Esophagus (tissue), 2 donors: ENCODE measurements around the gene HPGD. TPM values are rescaled to one million over a fixed set of nuclear protein-coding genes. Genes with fewer than 3 reads are reported as not detected.

Experiments
- H3K27ac ChIP-seq, 2 donors: one replicate each; pipeline ENCODE4 v1.5.1; 2013; ENCODE audit warnings: low read depth in 2 of 2, mild to moderate bottlenecking in 2 of 2, inconsistent platforms in 1 of 2, low read length in 1 of 2, moderate library complexity in 1 of 2
- H3K27me3 ChIP-seq, 2 donors: one replicate each; pipeline ENCODE4 v1.6.1; 2013; ENCODE audit warnings: low read length in 2 of 2, control low read depth in 1 of 2, mild to moderate bottlenecking in 1 of 2; ENCODE audit not compliant: insufficient read depth in 2 of 2, control insufficient read depth in 1 of 2
- H3K36me3 ChIP-seq, 2 donors: one replicate each; pipeline ENCODE4 v1.6.1; 2013; ENCODE audit warnings: low read length in 1 of 2; ENCODE audit not compliant: control insufficient read depth in 2 of 2, insufficient read depth in 2 of 2
- H3K4me1 ChIP-seq, 2 donors: one replicate each; pipeline ENCODE4 v1.6.1; 2013; ENCODE audit warnings: low read length in 1 of 2; ENCODE audit not compliant: control insufficient read depth in 2 of 2, insufficient read depth in 2 of 2
- H3K4me3 ChIP-seq, 2 donors: one replicate each; pipeline ENCODE4 v1.5.1; 2013; ENCODE audit warnings: low read length in 2 of 2, mild to moderate bottlenecking in 2 of 2, low read depth in 1 of 2, moderate library complexity in 1 of 2
- H3K9me3 ChIP-seq, 2 donors: one replicate each; pipeline ENCODE4 v1.6.1; 2013; ENCODE audit warnings: mild to moderate bottlenecking in 2 of 2, low read depth in 1 of 2, low read length in 1 of 2, moderate library complexity in 1 of 2; ENCODE audit not compliant: control insufficient read depth in 2 of 2, insufficient read depth in 1 of 2
- WGBS, 2 donors: extraction: QIAGEN DNeasy Blood & Tissue Kit; methylation state at CpG; one replicate each; pipeline ENCODE4 v1.1.7; 2013; 5-methylcytosine and 5-hydroxymethylcytosine counted together
- polyA plus RNA-seq, 2 donors: library from polyadenylated mRNA; stranded (reverse); fragments of 200-250 nt; gene quantifications; one replicate each; pipeline ENCODE4 v1.2.3, GENCODE V29; 2013
- donor health status: healthy with polysubstance abuse.
- donor health status: Bipolar disorder and iron deficiency.

The HPGD gene
- polyA plus RNA-seq, 2 donors, result 60.9 to 164 TPM

DNA sequence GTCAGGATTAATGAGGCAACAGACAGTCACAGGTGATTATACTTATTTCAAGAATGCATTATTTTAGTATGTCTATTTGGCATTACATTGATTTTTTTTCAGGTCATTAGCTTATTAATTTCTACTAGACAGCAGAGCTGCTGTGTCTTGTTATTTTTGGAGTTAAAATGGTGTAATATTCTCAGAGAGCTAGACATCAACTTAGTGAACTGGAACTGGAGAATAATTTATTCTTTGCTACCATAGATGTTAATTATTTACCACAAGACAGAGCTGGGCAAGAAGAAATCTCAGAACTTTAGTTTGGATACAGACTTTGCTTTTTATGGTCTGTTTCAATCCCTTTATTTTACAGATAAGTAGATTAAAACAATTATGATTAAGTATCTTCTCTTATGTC is 10.2 kb upstream of the HPGD start:
- H3K27me3 ChIP-seq, result no peaks in the 10 kb centered on the region
- H3K9me3 ChIP-seq, result no peaks in the 10 kb centered on the region
- no peak overlapping the region for H3K27ac ChIP-seq
- H3K4me3 ChIP-seq, result no peak overlapping the region
- H3K36me3 ChIP-seq, result no peaks in the 10 kb centered on the region
- H3K4me1 ChIP-seq, result no peaks in the 10 kb centered on the region

DNA sequence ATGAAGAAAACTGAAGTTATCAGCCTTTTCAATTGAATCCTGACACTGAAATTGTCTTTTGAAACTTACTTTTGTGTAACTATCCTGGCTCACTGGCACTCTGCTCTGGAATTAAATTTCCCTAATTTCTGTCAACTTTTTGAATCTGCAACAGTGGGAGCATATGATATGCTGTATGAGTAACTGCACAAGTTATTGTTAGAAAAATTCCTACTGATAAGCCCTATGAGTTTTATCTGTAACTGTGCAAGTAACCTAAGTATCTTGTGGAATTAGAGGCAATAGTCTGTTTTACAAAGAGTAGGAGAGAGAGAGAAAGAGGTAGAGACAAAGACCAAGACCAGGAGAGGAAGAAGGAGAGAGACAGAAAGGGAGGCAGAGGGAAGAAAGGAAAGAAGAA is 9.2 kb upstream of the HPGD start:
- Histone ChIP-seq H3K36me3 (no peaks in the 10 kb centered on the region), H3K27me3 (no peaks in the 10 kb centered on the region), H3K4me1 (no peaks in the 10 kb centered on the region), H3K4me3 (no peak overlapping the region), H3K9me3 (no peaks in the 10 kb centered on the region), H3K27ac (no peak overlapping the region)

DNA sequence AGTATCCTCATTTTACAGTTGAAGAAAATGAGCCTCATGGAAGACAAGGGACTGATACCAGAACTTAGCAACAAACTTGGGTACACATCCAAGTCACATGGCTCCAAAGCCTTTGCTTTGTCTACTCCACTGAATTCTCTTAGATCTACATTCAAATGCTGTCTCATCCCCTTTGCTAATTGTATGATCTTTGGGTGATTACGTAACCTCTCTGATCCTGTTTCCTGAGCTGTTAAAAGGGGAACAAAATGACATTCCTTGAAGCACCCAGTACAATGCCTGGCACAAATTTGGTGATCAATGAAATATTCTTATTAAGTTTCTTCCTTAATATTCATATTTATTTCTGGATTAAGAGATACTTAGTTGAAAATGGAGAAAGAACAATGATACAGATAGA is 5.9 kb upstream of the HPGD start:
- no peak overlapping the region for H3K4me3 ChIP-seq
- H3K27me3 ChIP-seq, result no peaks in the 10 kb centered on the region
- WGBS, 2 donors, result 74 to 85% methylated on average over 1 of the region's 1 CpG
- H3K36me3 ChIP-seq, result no peaks in the 10 kb centered on the region
- H3K27ac ChIP-seq, result no peak overlapping the region
- no peaks in the 10 kb centered on the region for H3K4me1 ChIP-seq
- no peaks in the 10 kb centered on the region for H3K9me3 ChIP-seq

DNA sequence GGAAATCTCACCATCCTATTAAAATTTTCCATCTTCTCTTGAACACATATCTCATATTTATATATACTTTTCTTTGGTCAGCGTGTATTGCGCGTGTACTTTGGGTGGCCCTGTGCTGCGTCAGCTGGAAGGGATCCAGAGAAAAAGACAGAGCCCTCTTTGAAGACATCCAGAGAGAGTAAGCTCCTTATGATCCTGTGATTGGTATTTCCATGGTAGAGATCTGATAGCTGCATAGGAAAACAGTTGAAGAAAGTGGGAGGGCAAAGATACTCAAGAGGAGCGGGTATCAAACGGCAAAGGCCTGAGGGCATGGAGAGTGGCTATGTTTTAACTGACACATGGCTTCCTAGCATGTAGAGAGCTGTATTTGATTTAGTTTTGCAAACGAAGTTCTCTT is 4.4 kb upstream of the HPGD start:
- WGBS, 2 donors, result 86 to 92% methylated on average over 7 of the region's 7 CpGs
- Histone ChIP-seq H3K4me3 (no peak overlapping the region), H3K9me3 (no peaks in the 10 kb centered on the region), H3K27ac (no peak overlapping the region), H3K27me3 (no peaks in the 10 kb centered on the region), H3K36me3 (no peaks in the 10 kb centered on the region), H3K4me1 (no peaks in the 10 kb centered on the region)

DNA sequence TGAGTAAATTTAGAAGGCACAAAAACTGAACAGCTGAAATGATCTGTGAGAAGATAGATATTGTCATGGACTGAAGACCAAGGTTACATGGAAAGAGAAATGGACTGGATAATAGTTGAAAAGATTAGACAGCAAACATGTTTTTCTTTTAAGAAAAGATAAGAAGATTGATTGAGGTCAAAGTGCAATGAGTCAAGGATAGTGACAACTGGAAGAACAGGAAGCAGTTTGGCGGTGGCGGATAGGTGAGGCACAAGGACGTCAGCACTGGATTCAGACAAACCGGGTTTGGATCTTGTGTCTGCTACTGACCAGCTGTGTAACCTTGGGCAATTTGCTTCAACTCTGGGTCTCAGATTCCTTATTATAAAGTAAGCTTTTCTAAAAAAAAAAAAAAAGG is 2.0 kb upstream of the HPGD start:
- H3K4me1 ChIP-seq, result no peaks in the 10 kb centered on the region
- no peaks in the 10 kb centered on the region for H3K27me3 ChIP-seq
- no peaks in the 10 kb centered on the region for H3K36me3 ChIP-seq
- no peak overlapping the region for H3K4me3 ChIP-seq
- no peaks in the 10 kb centered on the region for H3K9me3 ChIP-seq
- WGBS, 2 donors, result 41 to 58% methylated on average over 4 of the region's 4 CpGs
- no peak overlapping the region for H3K27ac ChIP-seq

DNA sequence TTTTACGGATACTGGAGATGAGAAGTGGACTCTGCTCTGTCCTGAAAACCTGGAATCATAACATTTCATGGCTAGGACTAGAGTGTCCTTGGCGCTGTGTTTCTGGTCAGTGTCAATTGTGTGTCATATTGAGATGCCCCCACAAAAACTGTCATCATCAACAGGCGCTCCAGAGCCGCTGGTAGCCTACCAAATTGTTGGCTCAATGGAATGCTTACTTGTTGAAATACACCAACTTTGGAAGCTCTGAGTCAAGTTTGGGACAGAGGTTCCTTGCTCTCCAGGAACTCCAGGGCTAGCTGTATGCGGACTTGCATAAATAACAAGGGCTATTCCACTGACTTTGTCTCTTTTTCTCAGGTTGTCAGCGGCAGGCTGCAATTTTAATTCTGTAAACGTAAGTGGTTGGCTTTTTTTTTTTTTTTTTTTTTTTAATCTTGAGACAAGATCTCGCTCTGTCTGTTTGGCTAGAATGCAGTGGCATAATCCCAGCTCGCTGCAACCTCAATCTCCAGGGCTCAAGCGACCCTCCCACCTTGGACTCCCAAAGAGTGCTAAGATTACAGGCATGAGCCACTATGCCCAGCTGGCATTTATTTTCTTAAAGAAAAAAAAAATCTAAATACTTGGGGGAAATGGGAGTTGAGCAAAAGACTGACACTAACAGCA is 871 bp upstream of the HPGD start:
- no peaks in the 10 kb centered on the region for H3K4me1 ChIP-seq
- no peaks in the 10 kb centered on the region for H3K36me3 ChIP-seq
- peak overlapping the region; percentile 73 to 87 for H3K27ac ChIP-seq
- no peaks in the 10 kb centered on the region for H3K27me3 ChIP-seq
- peak overlapping the region; percentile 58 to 80 for H3K4me3 ChIP-seq
- no peaks in the 10 kb centered on the region for H3K9me3 ChIP-seq
- WGBS, 2 donors, result 20 to 22% methylated on average over 10 of the region's 10 CpGs

DNA sequence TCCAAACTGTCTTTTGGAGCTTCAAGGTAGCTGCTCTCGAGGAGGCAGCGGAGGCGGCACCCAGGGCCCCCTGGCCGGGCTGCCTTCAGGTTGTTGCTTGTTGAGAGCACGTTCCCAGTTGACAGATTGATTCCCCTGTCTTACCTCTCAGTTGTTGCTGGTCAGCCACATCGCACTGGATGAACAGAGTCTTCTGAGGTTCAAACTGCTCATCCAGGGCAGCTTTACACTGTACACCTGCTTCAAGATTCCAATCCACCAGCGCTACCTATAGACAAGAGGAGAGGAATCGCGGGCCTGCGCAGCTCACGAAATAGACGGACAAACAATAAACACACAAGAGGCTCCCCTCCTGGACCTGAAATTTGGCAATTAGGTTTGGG is 497 bp downstream of the HPGD start:
- H3K36me3 ChIP-seq, result no peaks in the 10 kb centered on the region
- peak overlapping the region; percentile 58 to 80 for H3K4me3 ChIP-seq
- H3K27me3 ChIP-seq, result no peaks in the 10 kb centered on the region
- no peaks in the 10 kb centered on the region for H3K4me1 ChIP-seq
- 1% methylated on average over 12 of the region's 12 CpGs for WGBS, 2 donors
- peak overlapping the region; percentile 73 to 87 for H3K27ac ChIP-seq
- no peaks in the 10 kb centered on the region for H3K9me3 ChIP-seq

DNA sequence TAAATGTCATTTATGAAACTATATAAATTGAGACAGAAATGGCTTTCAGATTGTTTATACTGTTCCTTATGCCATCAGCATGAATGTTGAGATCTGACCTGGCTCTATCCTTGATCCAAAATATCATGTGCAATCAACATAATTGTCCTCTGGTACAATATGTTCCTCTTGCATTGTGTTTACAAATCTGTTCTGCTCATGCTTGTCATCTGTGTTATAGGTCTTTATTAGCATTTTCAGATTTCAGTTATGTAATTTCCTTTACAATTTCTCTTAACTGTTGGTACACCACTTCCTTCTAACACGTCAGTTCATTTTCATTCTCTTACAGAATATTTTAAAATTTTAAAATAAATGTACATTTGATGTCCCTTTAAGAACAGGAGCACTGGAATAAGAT is 1.6 kb downstream of the HPGD start:
- H3K36me3 ChIP-seq, result no peaks in the 10 kb centered on the region
- H3K27me3 ChIP-seq, result no peaks in the 10 kb centered on the region
- H3K9me3 ChIP-seq, result no peaks in the 10 kb centered on the region
- 60 to 67% methylated on average over 1 of the region's 1 CpG for WGBS, 2 donors
- H3K27ac ChIP-seq, result no peak overlapping the region
- no peaks in the 10 kb centered on the region for H3K4me1 ChIP-seq
- H3K4me3 ChIP-seq, result no peak overlapping the region

DNA sequence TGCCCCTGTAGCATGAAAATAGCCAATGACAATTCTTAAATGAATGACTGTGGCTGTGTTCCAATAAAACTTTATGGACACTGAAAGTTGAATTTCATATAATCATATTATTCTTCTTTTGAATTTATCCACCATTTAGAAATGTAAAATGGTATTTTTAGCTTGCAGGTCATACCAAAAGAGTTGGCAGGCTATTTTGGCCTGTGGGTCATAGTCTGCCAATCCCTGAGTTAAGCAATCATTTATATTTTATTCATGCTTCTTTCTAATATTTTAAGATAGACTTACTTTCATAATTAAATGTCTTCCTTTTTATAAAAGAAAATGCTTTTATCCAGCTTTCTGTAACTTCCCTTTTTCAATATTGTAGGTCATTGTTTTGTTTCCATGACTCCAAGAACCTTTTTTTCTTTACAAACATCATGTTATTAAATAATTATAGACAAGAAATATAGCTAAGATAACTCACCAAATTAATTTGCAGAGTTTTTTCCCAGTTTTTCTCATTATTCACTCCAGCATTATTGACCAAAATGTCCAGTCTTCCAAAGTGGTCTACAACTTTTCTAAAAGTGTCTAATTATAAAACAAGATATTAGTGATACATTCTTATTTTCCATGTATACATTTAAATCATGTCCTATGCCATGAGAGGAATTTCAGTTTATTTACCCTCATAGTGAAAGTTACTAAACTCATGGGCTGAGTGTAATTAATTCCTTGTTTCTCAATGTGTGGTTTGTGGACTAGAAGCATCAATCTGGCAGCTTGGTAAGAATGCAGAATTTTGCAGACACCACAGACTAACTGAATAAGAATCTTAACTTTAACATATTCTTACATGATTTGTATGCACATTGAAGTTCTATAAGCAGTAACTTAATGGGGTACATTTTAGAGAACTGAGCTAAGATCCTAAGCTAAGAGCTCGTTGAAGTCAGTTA is 4.5 kb downstream of the HPGD start:
- Histone ChIP-seq H3K4me3 (no peak overlapping the region), H3K9me3 (no peaks in the 10 kb centered on the region), H3K27me3 (no peaks in the 10 kb centered on the region), H3K36me3 (no peaks in the 10 kb centered on the region), H3K27ac (no peak overlapping the region), H3K4me1 (no peaks in the 10 kb centered on the region)
- 65 to 71% methylated on average over 1 of the region's 1 CpG for WGBS, 2 donors

DNA sequence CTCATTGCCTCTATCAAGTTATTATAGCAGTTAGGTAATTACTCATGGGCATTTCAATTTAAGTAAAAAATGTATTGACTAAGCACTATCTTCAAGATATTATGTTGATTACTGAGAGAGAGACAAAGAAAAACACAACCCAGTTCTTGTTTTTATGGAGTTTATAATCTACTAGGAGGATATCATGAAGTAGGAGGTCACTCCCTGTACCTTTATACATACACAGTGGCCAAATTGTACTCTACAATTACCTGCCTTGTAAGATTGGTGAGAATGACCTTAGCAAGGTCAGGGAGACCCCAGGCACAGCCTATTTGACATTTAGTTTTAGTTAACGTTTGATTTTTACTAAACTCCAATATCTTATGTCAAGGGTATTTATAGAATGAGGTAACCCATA is 5.5 kb downstream of the HPGD start:
- no peaks in the 10 kb centered on the region for H3K36me3 ChIP-seq
- no peaks in the 10 kb centered on the region for H3K9me3 ChIP-seq
- H3K4me1 ChIP-seq, result no peaks in the 10 kb centered on the region
- no peaks in the 10 kb centered on the region for H3K27me3 ChIP-seq
- H3K4me3 ChIP-seq, result no peak overlapping the region
- H3K27ac ChIP-seq, result no peak overlapping the region
- 71 to 82% methylated on average over 1 of the region's 1 CpG for WGBS, 2 donors
